Measurements from ENCODE around the gene AAK1.

GRCh38 chr2:69545477-69545932, 98.0 kb downstream of the AAK1 start:
- TF ChIP-seq, protein P1, sequence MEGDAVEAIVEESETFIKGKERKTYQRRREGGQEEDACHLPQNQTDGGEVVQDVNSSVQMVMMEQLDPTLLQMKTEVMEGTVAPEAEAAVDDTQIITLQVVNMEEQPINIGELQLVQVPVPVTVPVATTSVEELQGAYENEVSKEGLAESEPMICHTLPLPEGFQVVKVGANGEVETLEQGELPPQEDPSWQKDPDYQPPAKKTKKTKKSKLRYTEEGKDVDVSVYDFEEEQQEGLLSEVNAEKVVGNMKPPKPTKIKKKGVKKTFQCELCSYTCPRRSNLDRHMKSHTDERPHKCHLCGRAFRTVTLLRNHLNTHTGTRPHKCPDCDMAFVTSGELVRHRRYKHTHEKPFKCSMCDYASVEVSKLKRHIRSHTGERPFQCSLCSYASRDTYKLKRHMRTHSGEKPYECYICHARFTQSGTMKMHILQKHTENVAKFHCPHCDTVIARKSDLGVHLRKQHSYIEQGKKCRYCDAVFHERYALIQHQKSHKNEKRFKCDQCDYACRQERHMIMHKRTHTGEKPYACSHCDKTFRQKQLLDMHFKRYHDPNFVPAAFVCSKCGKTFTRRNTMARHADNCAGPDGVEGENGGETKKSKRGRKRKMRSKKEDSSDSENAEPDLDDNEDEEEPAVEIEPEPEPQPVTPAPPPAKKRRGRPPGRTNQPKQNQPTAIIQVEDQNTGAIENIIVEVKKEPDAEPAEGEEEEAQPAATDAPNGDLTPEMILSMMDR (IDR thresholded peaks at IDR 0.05; ENCODE audit: extremely low read depth in 1 of 2, insufficient read depth in 1 of 2, low read depth in 1 of 2, low read length in 2 of 2): no peak
- TF ChIP-seq, protein P2, sequence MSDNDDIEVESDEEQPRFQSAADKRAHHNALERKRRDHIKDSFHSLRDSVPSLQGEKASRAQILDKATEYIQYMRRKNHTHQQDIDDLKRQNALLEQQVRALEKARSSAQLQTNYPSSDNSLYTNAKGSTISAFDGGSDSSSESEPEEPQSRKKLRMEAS (IDR thresholded peaks at IDR 0.05; ENCODE audit: insufficient read depth, insufficient read length): no peak
- TF ChIP-seq EZH2 (IDR thresholded peaks at IDR 0.05; ENCODE audit: borderline replicate concordance, low read depth, low read length, severe bottlenecking): no peak
- no peak for TF ChIP-seq POLR2A (IDR thresholded peaks at IDR 0.05; ENCODE audit: low read depth, low read length)
- TF ChIP-seq POLR2AphosphoS5 (IDR thresholded peaks at IDR 0.05; ENCODE audit: insufficient read depth, low read depth, low read length): no peak

All from endothelial cell of umbilical vein (primary cell).